ENCODE data around the gene NRXN3.

DNA sequence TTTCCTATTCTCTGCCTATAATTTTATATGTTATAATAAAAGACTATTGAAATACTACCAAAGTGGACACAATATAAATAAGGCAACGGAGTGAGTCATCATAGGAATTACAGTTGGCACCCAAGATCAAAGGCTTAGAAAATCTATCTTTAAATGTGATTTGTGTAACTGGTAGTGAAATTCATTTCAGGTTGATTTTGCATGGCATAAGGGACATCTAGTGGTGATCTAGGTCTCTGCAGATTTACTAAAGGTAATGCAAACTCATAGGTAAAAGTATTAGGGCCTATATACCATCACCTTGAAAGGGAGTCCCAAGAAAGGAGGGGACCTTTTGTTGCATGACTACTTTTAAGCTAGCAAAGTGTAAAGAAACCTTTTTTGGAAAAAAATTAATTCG is 527.2 kb downstream of the NRXN3 start:
- TF ChIP-seq, protein P1, sequence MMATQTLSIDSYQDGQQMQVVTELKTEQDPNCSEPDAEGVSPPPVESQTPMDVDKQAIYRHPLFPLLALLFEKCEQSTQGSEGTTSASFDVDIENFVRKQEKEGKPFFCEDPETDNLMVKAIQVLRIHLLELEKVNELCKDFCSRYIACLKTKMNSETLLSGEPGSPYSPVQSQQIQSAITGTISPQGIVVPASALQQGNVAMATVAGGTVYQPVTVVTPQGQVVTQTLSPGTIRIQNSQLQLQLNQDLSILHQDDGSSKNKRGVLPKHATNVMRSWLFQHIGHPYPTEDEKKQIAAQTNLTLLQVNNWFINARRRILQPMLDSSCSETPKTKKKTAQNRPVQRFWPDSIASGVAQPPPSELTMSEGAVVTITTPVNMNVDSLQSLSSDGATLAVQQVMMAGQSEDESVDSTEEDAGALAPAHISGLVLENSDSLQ (IDR thresholded peaks at IDR 0.05), result no peak
- TF ChIP-seq FOXM1 (IDR thresholded peaks at IDR 0.05; ENCODE audit: borderline replicate concordance), result no peak
- no peak for TF ChIP-seq FOXK2 (IDR thresholded peaks at IDR 0.05)
- no peak for TF ChIP-seq SP1 (IDR thresholded peaks at IDR 0.05)
- no peak for TF ChIP-seq L3MBTL2 (conservative IDR thresholded peaks at IDR 0.05)

Data from HEK293T (cell line).